Spinal cord (tissue), 10 donors: Measurements from ENCODE around the gene DIDO1. TPM values are rescaled to one million over a fixed set of nuclear protein-coding genes. Genes with fewer than 3 reads are reported as not detected.
"Not testable (repeated sequence)": the region's sequence is repeated elsewhere in the genome, so short reads cannot be mapped to it uniquely, and the experiment has no call there.

ENCODE experiments used
- DNase-seq, 6 donors: peaks; one replicate each; pipeline versions ENCODE4 v3.0.0 to v3.0.0-alpha.2; 2013 to 2015; ENCODE audit warnings: low spot score in 6 of 6, low read depth in 4 of 6
- H3K27ac ChIP-seq: one replicate; pipeline ENCODE4 v1.5.1; 2013; ENCODE audit warnings: low read depth, low read length, control low read depth
- H3K27me3 ChIP-seq: one replicate; pipeline ENCODE4 v1.6.1; 2013; ENCODE audit warnings: low read length; ENCODE audit not compliant: control insufficient read depth, insufficient read depth
- H3K36me3 ChIP-seq: one replicate; pipeline ENCODE4 v1.6.1; 2013; ENCODE audit warnings: low read length; ENCODE audit not compliant: control insufficient read depth, insufficient read depth
- H3K4me1 ChIP-seq: one replicate; pipeline ENCODE4 v1.6.1; 2013; ENCODE audit warnings: low read length; ENCODE audit not compliant: control insufficient read depth, insufficient read depth
- H3K4me3 ChIP-seq: one replicate; pipeline ENCODE4 v1.5.1; 2013; ENCODE audit warnings: low read depth, low read length, control low read depth
- H3K9me3 ChIP-seq: one replicate; pipeline ENCODE4 v1.6.1; 2013; ENCODE audit warnings: low read length; ENCODE audit not compliant: control insufficient read depth, insufficient read depth
- WGBS: methylation state at CpG from one replicate; pipeline ENCODE4 v1.1.5; 2013; ENCODE audit warnings: missing lambda C conversion rate; ENCODE audit not compliant: insufficient coverage; 5-methylcytosine and 5-hydroxymethylcytosine counted together
- polyA plus RNA-seq, 2 donors: library from polyadenylated mRNA; unstranded; fragments of 120-200 nt; gene quantifications; one replicate each; pipeline ENCODE4 v1.2.1, GENCODE V29; 2013; ENCODE audit not compliant: insufficient read length in 2 of 2
- total RNA-seq, 2 donors: library from RNA; depleted of rRNA in 1 of 2; stranded (reverse); fragments of 120-200 nt in 1 of 2; fragments of >200 nt in 1 of 2; gene quantifications; one replicate each; pipeline versions ENCODE4 v1.2.3 to v1.2.4, GENCODE V29; 2013 to 2014
- donor health status: healthy.

DIDO1 gene
- total and polyA plus RNA-seq, 4 donors = 35.4 to 54.7 (median 45.8) TPM

GRCh38 chr20:62962891-62963613, 36.7 kb upstream of the DIDO1 start:
- Histone ChIP-seq H3K9me3 (no peaks in the 10 kb centered on the region), H3K27ac (no peak overlapping the region), H3K4me3 (no peak overlapping the region), H3K36me3 (peaks cover 5% of the 10 kb centered on the region), H3K4me1 (peaks cover 11% of the 10 kb centered on the region), H3K27me3 (no peaks in the 10 kb centered on the region)
- DNase-seq = no peak
- WGBS = 89% methylated on average over 30 of the region's 32 CpGs

- no peak overlapping the region for H3K4me3 ChIP-seq
- peaks cover 5% of the 10 kb centered on the region for H3K36me3 ChIP-seq
- H3K4me1 ChIP-seq = peaks cover 11% of the 10 kb centered on the region
- H3K27ac ChIP-seq = no peak overlapping the region
- no peaks in the 10 kb centered on the region for H3K27me3 ChIP-seq
- no peaks in the 10 kb centered on the region for H3K9me3 ChIP-seq
- 89% methylated on average over 30 of the region's 30 CpGs for WGBS
- DNase-seq = no peak
Measured at GRCh38 chr20:62962221-62962879, 36.0 kb upstream of the DIDO1 start.

- H3K4me3 ChIP-seq = no peak overlapping the region
- DNase-seq = no peak
- peaks cover 11% of the 10 kb centered on the region for H3K4me1 ChIP-seq
- no peaks in the 10 kb centered on the region for H3K27me3 ChIP-seq
- H3K27ac ChIP-seq = no peak overlapping the region
- no peaks in the 10 kb centered on the region for H3K9me3 ChIP-seq
- H3K36me3 ChIP-seq = peaks cover 8% of the 10 kb centered on the region
- WGBS = 75% methylated on average over 6 of the region's 8 CpGs
Measured at GRCh38 chr20:62961799-62962198, 35.5 kb upstream of the DIDO1 start.

GRCh38 chr20:62961310-62961783, 35.0 kb upstream of the DIDO1 start:
- Histone ChIP-seq H3K36me3 (peaks cover 8% of the 10 kb centered on the region), H3K27ac (no peak overlapping the region), H3K4me3 (no peak overlapping the region), H3K4me1 (peaks cover 11% of the 10 kb centered on the region), H3K9me3 (no peaks in the 10 kb centered on the region), H3K27me3 (no peaks in the 10 kb centered on the region)
- peak in 2 of 6 donors; percentile 41 to 76 for DNase-seq
- WGBS = 66% methylated on average over 16 of the region's 19 CpGs

GRCh38 chr20:62960446-62961309, 34.4 kb upstream of the DIDO1 start:
- not testable (repeated sequence) for H3K27ac ChIP-seq

DNA sequence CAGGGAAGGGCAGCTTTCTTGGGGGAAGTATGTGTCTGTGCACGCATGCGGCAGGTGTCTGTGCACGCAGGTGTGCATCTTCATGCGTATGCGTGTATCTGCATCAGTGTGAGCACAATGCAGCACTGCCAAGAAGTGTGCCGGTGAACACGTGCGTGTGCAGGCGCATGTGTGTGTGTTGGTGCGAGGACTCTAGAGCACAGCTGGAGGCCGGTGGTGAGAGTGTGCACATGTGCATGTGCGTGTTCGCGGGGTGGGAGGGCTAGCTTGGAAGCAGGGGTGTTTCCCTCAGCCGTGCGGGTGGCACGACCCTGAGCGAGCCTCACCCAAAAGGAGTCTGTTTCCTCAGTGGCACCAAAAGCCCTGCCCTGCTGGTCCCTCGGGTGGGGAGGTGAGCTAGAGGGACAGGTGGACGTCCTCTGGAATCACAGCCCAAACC, 33.7 kb upstream of the DIDO1 start:
- Histone ChIP-seq H3K27ac (no peak overlapping the region), H3K9me3 (no peaks in the 10 kb centered on the region)
- 95% methylated on average over 20 of the region's 20 CpGs for WGBS

More at GRCh38 chr20:62960446-62961309, 34.4 kb upstream of the DIDO1 start:
- H3K36me3 ChIP-seq, H3K4me3 ChIP-seq, H3K9me3 ChIP-seq, H3K27me3 ChIP-seq: not testable (repeated sequence)
- DNase-seq = peak in 2 of 6 donors; percentile 32 to 92
- H3K4me1 ChIP-seq = peaks cover 11% of the 10 kb centered on the region
- 88% methylated on average over 17 of the region's 31 CpGs for WGBS

DNA sequence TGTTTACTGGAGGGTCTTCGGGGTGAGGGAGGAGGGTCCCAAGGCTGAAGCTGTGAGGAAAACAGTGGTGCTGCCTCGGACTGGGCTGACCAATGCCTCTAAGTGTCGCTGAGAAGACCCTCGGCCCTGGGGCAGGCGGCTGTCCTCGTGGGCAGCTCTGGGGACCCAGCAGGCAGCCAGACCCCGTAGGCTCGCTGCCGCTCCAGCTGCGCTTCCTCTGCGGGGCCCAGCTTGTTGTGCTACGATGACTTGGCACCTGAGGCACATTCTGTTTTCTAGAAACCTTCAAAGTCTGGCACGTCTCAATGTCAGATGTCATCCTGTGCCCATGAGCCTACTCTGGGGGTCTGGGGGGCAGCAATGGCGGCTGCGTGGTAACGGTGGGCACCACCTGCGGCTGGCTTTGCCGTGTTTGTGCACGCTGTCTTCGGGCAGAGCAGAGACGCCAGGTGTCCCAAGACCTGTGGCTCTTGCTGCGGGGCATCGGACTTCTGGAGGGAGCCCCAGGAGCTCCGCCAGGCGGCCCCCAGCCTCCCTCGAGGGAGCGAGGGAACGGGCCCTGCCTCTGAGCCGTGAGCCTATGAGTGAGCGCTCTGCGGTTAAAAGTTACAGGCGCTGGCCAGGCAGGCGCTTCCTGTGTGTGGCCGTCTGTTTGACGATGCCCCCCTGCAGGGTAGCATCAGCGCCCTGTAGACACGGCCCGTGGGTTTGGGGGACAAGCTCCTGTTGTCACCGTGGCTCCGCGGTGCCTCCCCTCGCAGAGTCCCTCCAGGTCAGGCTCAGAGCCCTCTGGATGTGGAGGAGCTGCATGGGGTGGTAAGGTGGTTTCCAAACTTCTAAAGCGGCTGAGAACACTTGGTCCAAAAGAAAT, 33.0 kb upstream of the DIDO1 start:
- peaks cover 15% of the 10 kb centered on the region for H3K4me1 ChIP-seq
- DNase-seq = no peak
- H3K36me3 ChIP-seq = peaks cover 8% of the 10 kb centered on the region
- H3K27ac ChIP-seq = no peak overlapping the region
- WGBS = 63% methylated on average over 43 of the region's 43 CpGs
- H3K27me3 ChIP-seq = no peaks in the 10 kb centered on the region
- H3K9me3 ChIP-seq = no peaks in the 10 kb centered on the region
- H3K4me3 ChIP-seq = no peak overlapping the region

More for the DNA sequence above, 33.7 kb upstream of the DIDO1 start:
- peaks cover 11% of the 10 kb centered on the region for H3K4me1 ChIP-seq
- H3K36me3 ChIP-seq = peaks cover 8% of the 10 kb centered on the region
- no peak for DNase-seq
- H3K27me3 ChIP-seq = no peaks in the 10 kb centered on the region
- H3K4me3 ChIP-seq = no peak overlapping the region

DNA sequence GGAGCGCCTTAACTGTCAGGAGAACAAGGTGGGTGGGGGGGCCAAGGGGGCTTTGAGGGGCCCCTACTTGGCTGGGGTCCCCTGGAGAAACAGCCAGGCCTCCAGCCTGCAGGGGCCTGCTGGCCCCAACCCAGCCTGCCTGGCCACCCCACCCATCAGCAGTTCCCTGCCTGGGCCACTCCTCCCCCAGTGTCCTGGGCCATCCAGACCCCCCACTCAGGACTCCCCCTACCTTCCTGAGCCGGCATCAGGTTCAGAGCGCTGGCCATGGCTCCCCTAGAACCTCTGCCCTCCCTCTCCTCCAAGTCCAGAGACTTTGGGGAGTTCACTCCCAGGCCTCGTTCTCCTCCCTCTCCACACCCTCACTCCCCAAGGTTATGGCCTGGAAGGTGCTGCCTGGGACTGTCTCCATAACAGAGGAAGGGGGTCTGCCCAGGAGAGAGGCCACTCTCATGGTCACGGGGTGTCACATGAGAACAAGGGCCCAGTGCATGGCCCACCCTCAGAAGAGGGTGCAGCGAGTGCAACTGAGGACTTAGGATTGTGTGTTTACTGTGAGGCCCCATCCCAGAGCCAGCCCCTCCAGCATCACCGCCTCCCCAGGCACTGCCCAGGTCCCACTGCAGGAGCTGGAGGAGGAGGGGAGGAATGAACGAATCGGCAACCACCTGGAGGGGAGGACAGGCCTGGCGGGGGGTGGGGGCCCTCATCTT, 32.2 kb upstream of the DIDO1 start:
- DNase-seq = no peak
- H3K27ac ChIP-seq = no peak overlapping the region
- H3K9me3 ChIP-seq = no peaks in the 10 kb centered on the region
- peaks cover 23% of the 10 kb centered on the region for H3K4me1 ChIP-seq
- H3K36me3 ChIP-seq = peaks cover 8% of the 10 kb centered on the region
- no peaks in the 10 kb centered on the region for H3K27me3 ChIP-seq
- H3K4me3 ChIP-seq = no peak overlapping the region
- 61% methylated on average over 6 of the region's 10 CpGs for WGBS
